Measurements from ENCODE around the gene UGT2B17. TPM values are rescaled to one million over a fixed set of nuclear protein-coding genes. Genes with fewer than 3 reads are reported as not detected.

The UGT2B17 gene
- total and polyA plus RNA-seq, 10 of the 15 experiments (the other 5 are each of a cell fraction or from before 2014, with no cell fraction given) = 0.15 TPM; not detected in 9

DNA sequence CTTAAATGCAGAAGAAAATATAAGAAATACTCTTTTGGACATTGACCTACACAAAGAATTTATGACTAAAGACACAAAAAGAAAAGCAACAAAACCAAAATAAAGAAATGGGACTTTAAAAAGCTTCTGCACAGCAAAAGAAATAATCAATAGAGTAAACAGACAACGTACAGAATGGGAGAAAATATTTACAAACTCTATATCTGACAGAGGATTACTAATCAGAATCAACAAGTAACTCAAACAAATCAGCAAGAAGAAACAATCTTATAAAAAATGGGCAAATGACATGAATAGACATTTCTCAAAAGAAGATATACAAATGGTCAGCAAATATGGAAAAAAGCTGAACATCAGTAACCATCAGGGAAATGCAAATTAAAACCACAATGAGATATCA, 37.6 kb upstream of the UGT2B17 start:
- H3K9ac ChIP-seq (ENCODE audit: control insufficient read depth, insufficient read depth, low read length) = no peak overlapping the region
- POLR2A ChIA-PET = no interaction called here
- intact Hi-C loops (cut with micrococcal nuclease; ENCODE audit: unreplicated experiment) (no loop called here), in situ Hi-C loops (cut with MboI) (no loop called here)
- BruUV-seq (replicated peaks) = no TSS peak
- FAIRE-seq = no peak
- DNase-seq (ENCODE audit: low read depth, low spot score) = no peak
- SMC1A ChIA-PET (ENCODE audit: uncharacterized antibody, unreplicated experiment) = no interaction called here
- H3K4me1 ChIP-seq (ENCODE audit: control insufficient read depth, insufficient read depth, low read length) = no peaks in the 10 kb centered on the region
- H3K4me3 ChIP-seq = no peak overlapping the region
- TF ChIP-seq BACH1 (IDR thresholded peaks at IDR 0.05; ENCODE audit: borderline replicate concordance) (no peak), CREM (IDR thresholded peaks at IDR 0.05; ENCODE audit: low read depth) (no peak), KLF5 (IDR thresholded peaks at IDR 0.05; ENCODE audit: partially characterized antibody) (no peak)
- TF ChIP-seq, protein P1, sequence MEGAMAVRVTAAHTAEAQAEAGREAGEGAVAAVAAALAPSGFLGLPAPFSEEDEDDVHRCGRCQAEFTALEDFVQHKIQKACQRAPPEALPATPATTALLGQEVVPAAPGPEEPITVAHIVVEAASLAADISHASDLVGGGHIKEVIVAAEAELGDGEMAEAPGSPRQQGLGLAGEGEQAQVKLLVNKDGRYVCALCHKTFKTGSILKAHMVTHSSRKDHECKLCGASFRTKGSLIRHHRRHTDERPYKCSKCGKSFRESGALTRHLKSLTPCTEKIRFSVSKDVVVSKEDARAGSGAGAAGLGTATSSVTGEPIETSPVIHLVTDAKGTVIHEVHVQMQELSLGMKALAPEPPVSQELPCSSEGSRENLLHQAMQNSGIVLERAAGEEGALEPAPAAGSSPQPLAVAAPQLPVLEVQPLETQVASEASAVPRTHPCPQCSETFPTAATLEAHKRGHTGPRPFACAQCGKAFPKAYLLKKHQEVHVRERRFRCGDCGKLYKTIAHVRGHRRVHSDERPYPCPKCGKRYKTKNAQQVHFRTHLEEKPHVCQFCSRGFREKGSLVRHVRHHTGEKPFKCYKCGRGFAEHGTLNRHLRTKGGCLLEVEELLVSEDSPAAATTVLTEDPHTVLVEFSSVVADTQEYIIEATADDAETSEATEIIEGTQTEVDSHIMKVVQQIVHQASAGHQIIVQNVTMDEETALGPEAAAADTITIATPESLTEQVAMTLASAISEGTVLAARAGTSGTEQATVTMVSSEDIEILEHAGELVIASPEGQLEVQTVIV (IDR thresholded peaks at IDR 0.05; ENCODE audit: borderline replicate concordance, partially characterized antibody) = no peak
- TF ChIP-seq, protein P2, sequence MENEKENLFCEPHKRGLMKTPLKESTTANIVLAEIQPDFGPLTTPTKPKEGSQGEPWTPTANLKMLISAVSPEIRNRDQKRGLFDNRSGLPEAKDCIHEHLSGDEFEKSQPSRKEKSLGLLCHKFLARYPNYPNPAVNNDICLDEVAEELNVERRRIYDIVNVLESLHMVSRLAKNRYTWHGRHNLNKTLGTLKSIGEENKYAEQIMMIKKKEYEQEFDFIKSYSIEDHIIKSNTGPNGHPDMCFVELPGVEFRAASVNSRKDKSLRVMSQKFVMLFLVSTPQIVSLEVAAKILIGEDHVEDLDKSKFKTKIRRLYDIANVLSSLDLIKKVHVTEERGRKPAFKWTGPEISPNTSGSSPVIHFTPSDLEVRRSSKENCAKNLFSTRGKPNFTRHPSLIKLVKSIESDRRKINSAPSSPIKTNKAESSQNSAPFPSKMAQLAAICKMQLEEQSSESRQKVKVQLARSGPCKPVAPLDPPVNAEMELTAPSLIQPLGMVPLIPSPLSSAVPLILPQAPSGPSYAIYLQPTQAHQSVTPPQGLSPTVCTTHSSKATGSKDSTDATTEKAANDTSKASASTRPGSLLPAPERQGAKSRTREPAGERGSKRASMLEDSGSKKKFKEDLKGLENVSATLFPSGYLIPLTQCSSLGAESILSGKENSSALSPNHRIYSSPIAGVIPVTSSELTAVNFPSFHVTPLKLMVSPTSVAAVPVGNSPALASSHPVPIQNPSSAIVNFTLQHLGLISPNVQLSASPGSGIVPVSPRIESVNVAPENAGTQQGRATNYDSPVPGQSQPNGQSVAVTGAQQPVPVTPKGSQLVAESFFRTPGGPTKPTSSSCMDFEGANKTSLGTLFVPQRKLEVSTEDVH (IDR thresholded peaks at IDR 0.05; ENCODE audit: low read depth, partially characterized antibody) = no peak
- TF ChIP-seq, protein P3, sequence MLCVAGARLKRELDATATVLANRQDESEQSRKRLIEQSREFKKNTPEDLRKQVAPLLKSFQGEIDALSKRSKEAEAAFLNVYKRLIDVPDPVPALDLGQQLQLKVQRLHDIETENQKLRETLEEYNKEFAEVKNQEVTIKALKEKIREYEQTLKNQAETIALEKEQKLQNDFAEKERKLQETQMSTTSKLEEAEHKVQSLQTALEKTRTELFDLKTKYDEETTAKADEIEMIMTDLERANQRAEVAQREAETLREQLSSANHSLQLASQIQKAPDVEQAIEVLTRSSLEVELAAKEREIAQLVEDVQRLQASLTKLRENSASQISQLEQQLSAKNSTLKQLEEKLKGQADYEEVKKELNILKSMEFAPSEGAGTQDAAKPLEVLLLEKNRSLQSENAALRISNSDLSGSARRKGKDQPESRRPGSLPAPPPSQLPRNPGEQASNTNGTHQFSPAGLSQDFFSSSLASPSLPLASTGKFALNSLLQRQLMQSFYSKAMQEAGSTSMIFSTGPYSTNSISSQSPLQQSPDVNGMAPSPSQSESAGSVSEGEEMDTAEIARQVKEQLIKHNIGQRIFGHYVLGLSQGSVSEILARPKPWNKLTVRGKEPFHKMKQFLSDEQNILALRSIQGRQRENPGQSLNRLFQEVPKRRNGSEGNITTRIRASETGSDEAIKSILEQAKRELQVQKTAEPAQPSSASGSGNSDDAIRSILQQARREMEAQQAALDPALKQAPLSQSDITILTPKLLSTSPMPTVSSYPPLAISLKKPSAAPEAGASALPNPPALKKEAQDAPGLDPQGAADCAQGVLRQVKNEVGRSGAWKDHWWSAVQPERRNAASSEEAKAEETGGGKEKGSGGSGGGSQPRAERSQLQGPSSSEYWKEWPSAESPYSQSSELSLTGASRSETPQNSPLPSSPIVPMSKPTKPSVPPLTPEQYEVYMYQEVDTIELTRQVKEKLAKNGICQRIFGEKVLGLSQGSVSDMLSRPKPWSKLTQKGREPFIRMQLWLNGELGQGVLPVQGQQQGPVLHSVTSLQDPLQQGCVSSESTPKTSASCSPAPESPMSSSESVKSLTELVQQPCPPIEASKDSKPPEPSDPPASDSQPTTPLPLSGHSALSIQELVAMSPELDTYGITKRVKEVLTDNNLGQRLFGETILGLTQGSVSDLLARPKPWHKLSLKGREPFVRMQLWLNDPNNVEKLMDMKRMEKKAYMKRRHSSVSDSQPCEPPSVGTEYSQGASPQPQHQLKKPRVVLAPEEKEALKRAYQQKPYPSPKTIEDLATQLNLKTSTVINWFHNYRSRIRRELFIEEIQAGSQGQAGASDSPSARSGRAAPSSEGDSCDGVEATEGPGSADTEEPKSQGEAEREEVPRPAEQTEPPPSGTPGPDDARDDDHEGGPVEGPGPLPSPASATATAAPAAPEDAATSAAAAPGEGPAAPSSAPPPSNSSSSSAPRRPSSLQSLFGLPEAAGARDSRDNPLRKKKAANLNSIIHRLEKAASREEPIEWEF (IDR thresholded peaks at IDR 0.05; ENCODE audit: insufficient replicate concordance, low read depth, low read length) = no peak
- CTCF ChIA-PET = no interaction called here
- H3K9me3 ChIP-seq (replicated peaks; ENCODE audit: control insufficient read depth, insufficient read depth, low read length) = no peaks in the 10 kb centered on the region
- no peaks in the 10 kb centered on the region for H3K27me3 ChIP-seq (replicated peaks in 1 of 2; ENCODE audit: control insufficient read depth in 2 of 2, insufficient read depth in 2 of 2, low read length in 1 of 2)
- RAD21 ChIA-PET (ENCODE audit: unreplicated experiment) = no interaction called here
- no peaks in the 10 kb centered on the region for H3K36me3 ChIP-seq (ENCODE audit: control insufficient read depth in 2 of 2, insufficient read depth in 2 of 2, low read length in 1 of 2)
- no peaks in the 10 kb centered on the region for H3K79me2 ChIP-seq (ENCODE audit: control insufficient read depth, insufficient read depth, low read length)
- no peak overlapping the region for H3K4me2 ChIP-seq (ENCODE audit: control insufficient read depth, insufficient read depth)
- no peak for ATAC-seq
- no CpG with 5 or more reads among the region's 1 CpG for WGBS (ENCODE audit: insufficient coverage, insufficient replicate concordance, low lambda C conversion rate, missing lambda C conversion rate)
- no peak overlapping the region for H2AFZ ChIP-seq (ENCODE audit: control insufficient read depth, low read depth, low read length)
- no peaks in the 10 kb centered on the region for H4K20me1 ChIP-seq (ENCODE audit: control insufficient read depth, insufficient read depth)
- no peak overlapping the region for H3K27ac ChIP-seq (ENCODE audit: control insufficient read depth, insufficient read depth)
